Thyroid gland (tissue), 4 donors: ENCODE measurements around the gene CEACAM1.

Experiments
- CTCF ChIP-seq, 6 experiments: fragments of 200-600 bp in 3 of 6; fragments of 450-650 bp in 3 of 6; sonication (generic) in 3 of 6; IDR thresholded peaks; one replicate each; pipeline ENCODE4 v1.5.1; 2016 to 2019; ENCODE audit warnings: antibody characterized with exemption in 6 of 6, mild to moderate bottlenecking in 2 of 6, inconsistent platforms in 1 of 6, moderate library complexity in 1 of 6
- POLR2A ChIP-seq, 2 donors: fragments of 450-650 bp; IDR thresholded peaks; one replicate each; pipeline ENCODE4 v1.6.1; 2017; ENCODE audit warnings: antibody characterized with exemption in 2 of 2, mild to moderate bottlenecking in 2 of 2, moderate library complexity in 1 of 2

- TF ChIP-seq CTCF (IDR thresholded peaks at IDR 0.05) (no peak), POLR2A (IDR thresholded peaks at IDR 0.05) (no peak)
Measured at GRCh38 chr19:42532891-42533290, 4.6 kb upstream of the CEACAM1 start.
